GM12891 (cell line): ENCODE measurements around the gene ZNF74.

Source experiments
- DNase-seq: peaks from one replicate; pipeline ENCODE4 v3.0.0; 2011; ENCODE audit warnings: low spot score; ENCODE audit not compliant: insufficient read length
- FAIRE-seq: peaks from 2 replicates; lab custom pipeline; 2011; peaks lifted over from hg19 to GRCh38; lab: Jason Lieb, UNC
- PAX5 ChIP-seq: IDR thresholded peaks from 2 replicates; pipeline ENCODE4 v1.6.1; 2011; ENCODE audit warnings: low read length, moderate library complexity, mild to moderate bottlenecking; ENCODE audit not compliant: insufficient read depth, severe bottlenecking
- POLR2A ChIP-seq: IDR thresholded peaks from 2 replicates; pipeline ENCODE4 v1.6.1; 2011; ENCODE audit warnings: low read depth, low read length, control low read depth
- POLR2AphosphoS5 ChIP-seq: IDR thresholded peaks from 2 replicates; pipeline ENCODE4 v1.6.1; 2011; ENCODE audit warnings: low read depth, low read length, control low read depth
- POU2F2 ChIP-seq: IDR thresholded peaks from 2 replicates; pipeline ENCODE4 v1.6.1; 2011; ENCODE audit warnings: low read depth, mild to moderate bottlenecking, control low read depth, low read length, moderate library complexity
- SPI1 ChIP-seq: IDR thresholded peaks from 2 replicates; pipeline ENCODE4 v1.6.1; 2011; ENCODE audit warnings: low read depth, low read length, control low read depth
- TAF1 ChIP-seq: IDR thresholded peaks from 2 replicates; pipeline ENCODE4 v1.6.1; 2011; ENCODE audit warnings: low read depth, low read length, control low read depth

ZNF74 gene

GRCh38 chr22:20424568-20424931, 30.6 kb downstream of the ZNF74 start:
- FAIRE-seq (no peak), DNase-seq (no peak)
- TF ChIP-seq POLR2AphosphoS5 (no peak), POU2F2 (no peak)

- no peak for FAIRE-seq
- no peak for TF ChIP-seq POLR2A
- no peak for TF ChIP-seq SPI1
- TF ChIP-seq PAX5 = no peak
- TF ChIP-seq TAF1 = no peak
- no peak for TF ChIP-seq POLR2AphosphoS5
- no peak for TF ChIP-seq POU2F2
- DNase-seq = no peak
Observed at GRCh38 chr22:20424932-20425565, 31.1 kb downstream of the ZNF74 start.

GRCh38 chr22:20425566-20426258, 31.8 kb downstream of the ZNF74 start:
- no peak for TF ChIP-seq POU2F2
- no peak for TF ChIP-seq SPI1
- TF ChIP-seq PAX5 = no peak
- TF ChIP-seq POLR2AphosphoS5 = no peak
- no peak for TF ChIP-seq POLR2A
- no peak for TF ChIP-seq TAF1
- no peak for FAIRE-seq
- no peak for DNase-seq

- FAIRE-seq (no peak), DNase-seq (no peak)
- TF ChIP-seq PAX5 (no peak), POLR2AphosphoS5 (no peak), POU2F2 (no peak), SPI1 (no peak), TAF1 (no peak)
Observed at GRCh38 chr22:20426259-20426615, 32.3 kb downstream of the ZNF74 start.

GRCh38 chr22:20427104-20427944, 33.4 kb downstream of the ZNF74 start:
- no peak for FAIRE-seq
- TF ChIP-seq POU2F2 (no peak), POLR2A (no peak), POLR2AphosphoS5 (no peak), PAX5 (no peak), SPI1 (no peak), TAF1 (no peak)
- no peak for DNase-seq

GRCh38 chr22:20427945-20428417, 34.0 kb downstream of the ZNF74 start:
- no peak for FAIRE-seq
- TF ChIP-seq SPI1 = no peak
- TF ChIP-seq POLR2A = no peak
- no peak for TF ChIP-seq POU2F2
- no peak for TF ChIP-seq TAF1
- no peak for TF ChIP-seq POLR2AphosphoS5
- no peak for TF ChIP-seq PAX5
- DNase-seq = no peak

GRCh38 chr22:20428496-20429253, 34.7 kb downstream of the ZNF74 start:
- DNase-seq (no peak), FAIRE-seq (peak; percentile 52)
- TF ChIP-seq SPI1 (no peak), POLR2A (no peak), POLR2AphosphoS5 (no peak)

- FAIRE-seq = peak; percentile 76
- DNase-seq = peak; percentile 88
- TF ChIP-seq POU2F2 (no peak), PAX5 (no peak), POLR2AphosphoS5 (no peak), TAF1 (no peak), SPI1 (no peak), POLR2A (no peak)
Observed at GRCh38 chr22:20429254-20430100, 35.5 kb downstream of the ZNF74 start.
